ENCODE data around the gene HTR2C. TPM values are rescaled to one million over a fixed set of nuclear protein-coding genes. Genes with fewer than 3 reads are reported as not detected.

The HTR2C gene
- total RNA-seq (not detected), polyA plus RNA-seq (not detected)
- long read RNA-seq, donor 1: 0 reads
- long read RNA-seq, donor 2: 0 reads
- long read RNA-seq, donor 3: 0 reads

DNA sequence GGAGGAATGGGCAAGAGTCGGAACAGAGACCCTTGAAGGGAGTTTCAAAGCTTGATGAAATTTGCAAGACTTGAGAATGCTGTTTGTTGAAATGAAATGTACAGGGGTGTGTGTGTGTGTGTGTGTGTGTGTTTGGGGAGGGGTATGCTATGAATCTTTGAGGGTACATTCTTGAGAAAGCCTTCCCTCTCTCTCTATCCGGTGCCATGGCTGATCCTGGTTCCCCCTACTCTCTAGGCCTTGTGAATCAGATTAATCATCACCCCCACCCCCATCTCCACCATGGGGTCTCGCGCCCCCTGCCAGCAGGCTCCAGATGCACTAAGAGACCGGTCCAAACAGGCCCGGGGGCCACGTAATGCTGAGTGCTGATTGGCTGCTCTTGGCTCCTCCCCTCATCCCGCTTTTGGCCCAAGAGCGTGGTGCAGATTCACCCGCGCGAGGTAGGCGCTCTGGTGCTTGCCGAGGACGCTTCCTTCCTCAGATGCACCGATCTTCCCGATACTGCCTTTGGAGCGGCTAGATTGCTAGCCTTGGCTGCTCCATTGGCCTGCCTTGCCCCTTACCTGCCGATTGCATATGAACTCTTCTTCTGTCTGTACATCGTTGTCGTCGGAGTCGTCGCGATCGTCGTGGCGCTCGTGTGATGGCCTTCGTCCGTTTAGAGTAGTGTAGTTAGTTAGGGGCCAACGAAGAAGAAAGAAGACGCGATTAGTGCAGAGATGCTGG is at the start of gene HTR2C:
TSS of gene HTR2C (plus strand) at position 441 of the 729 bp plus-strand sequence. CDS start 142,851 bp downstream, outside the sequence.
- H3K27me3 ChIP-seq: no peaks in the 10 kb centered on the region
- no peak within 1 kb of the TSS for H3K27ac ChIP-seq
- no peak for TF ChIP-seq CTCF (IDR thresholded peaks at IDR 0.05)
- no peak for TF ChIP-seq POLR2A (IDR thresholded peaks at IDR 0.05)
- no peak for TF ChIP-seq EP300 (IDR thresholded peaks at IDR 0.05)
- intact Hi-C loops (cut with DNase I): no loop called here
- no peaks in the 10 kb centered on the region for H3K9me3 ChIP-seq
- WGBS, 3 donors: 13 to 32% (median 17%) methylated on average over 33 to 34 of the region's 34 CpGs
- H3K4me1 ChIP-seq (ENCODE audit: insufficient read depth): no peaks in the 10 kb centered on the region
- no peaks in the 10 kb centered on the region for H3K36me3 ChIP-seq
- H3K4me3 ChIP-seq: no peak within 1 kb of the TSS
- no peak for DNase-seq

DNA sequence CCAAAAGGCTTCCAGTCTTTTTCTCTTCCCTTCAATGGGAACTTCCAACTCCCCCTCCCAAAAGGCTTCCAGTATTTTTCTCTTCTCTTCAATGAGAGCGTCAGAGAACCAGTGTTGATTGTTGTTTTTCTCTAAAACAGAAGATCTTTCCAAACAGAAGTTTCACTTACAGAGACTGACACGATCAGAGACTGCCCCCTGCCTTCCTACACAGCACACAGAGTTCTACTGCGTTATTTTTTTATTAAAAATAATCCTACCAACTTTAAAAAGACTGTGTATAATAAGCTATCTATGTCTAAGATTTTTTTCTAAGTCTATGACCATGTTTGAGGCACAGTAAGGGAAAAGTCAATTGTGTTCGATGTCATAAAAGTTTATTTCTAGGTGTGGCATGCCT is 3.5 kb upstream of the HTR2C start:
- Histone ChIP-seq H3K4me3 (no peak overlapping the region), H3K27me3 (no peaks in the 10 kb centered on the region), H3K36me3 (no peaks in the 10 kb centered on the region), H3K9me3 (no peaks in the 10 kb centered on the region), H3K27ac (no peak overlapping the region), H3K4me1 (ENCODE audit: insufficient read depth) (no peaks in the 10 kb centered on the region)
- WGBS, 3 donors: 17 to 22% (median 17%) methylated on average over 4 of the region's 4 CpGs
- intact Hi-C loops (cut with DNase I): no loop called here
- DNase-seq: no peak
- no peak for TF ChIP-seq EP300 (IDR thresholded peaks at IDR 0.05)
- no peak for TF ChIP-seq POLR2A (IDR thresholded peaks at IDR 0.05)

DNA sequence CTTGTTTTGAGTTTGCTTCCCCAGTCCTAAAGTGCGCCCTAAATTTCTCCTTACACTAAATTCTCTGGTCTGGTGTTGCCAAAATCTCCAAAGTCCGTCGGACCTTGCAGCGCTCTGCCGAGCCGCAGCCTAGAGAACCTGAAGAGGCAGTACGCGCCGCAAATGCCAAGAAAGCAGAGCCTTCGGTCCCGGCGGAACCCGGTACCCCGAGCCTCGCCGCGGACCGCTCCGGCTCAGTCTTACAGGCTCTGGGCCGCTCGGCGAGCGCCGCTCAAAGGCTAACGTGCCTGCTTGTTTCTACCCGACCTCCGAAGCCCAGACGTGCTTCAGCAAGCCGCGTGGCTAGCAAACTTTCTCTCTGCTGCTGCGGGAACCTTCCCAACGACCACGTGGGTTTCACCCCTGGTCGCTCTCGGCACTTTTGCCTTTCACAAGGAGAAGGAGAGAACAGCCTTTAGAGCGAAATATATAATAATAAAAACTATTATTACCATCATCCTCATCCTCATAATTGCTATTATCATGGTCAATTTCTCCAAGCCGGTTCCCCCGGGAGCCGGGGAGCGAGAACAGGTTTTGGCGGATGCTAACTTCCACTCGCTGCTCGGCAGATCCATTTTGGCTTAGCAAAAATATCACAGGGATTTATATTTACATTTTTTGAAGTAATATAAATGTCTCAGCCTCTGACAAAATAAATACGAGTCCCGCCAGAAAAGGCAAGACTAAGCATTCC is 2.2 kb upstream of the HTR2C start:
- Histone ChIP-seq H3K9me3 (no peaks in the 10 kb centered on the region), H3K27ac (no peak overlapping the region), H3K4me1 (ENCODE audit: insufficient read depth) (no peaks in the 10 kb centered on the region), H3K27me3 (no peaks in the 10 kb centered on the region), H3K4me3 (no peak overlapping the region), H3K36me3 (no peaks in the 10 kb centered on the region)
- intact Hi-C loops (cut with DNase I): no loop called here
- DNase-seq: no peak
- 6 to 14% (median 7%) methylated on average over 45 of the region's 45 CpGs for WGBS, 3 donors
- no peak for TF ChIP-seq EP300 (IDR thresholded peaks at IDR 0.05)
- no peak for TF ChIP-seq CTCF (IDR thresholded peaks at IDR 0.05)
- no peak for TF ChIP-seq POLR2A (IDR thresholded peaks at IDR 0.05)

DNA sequence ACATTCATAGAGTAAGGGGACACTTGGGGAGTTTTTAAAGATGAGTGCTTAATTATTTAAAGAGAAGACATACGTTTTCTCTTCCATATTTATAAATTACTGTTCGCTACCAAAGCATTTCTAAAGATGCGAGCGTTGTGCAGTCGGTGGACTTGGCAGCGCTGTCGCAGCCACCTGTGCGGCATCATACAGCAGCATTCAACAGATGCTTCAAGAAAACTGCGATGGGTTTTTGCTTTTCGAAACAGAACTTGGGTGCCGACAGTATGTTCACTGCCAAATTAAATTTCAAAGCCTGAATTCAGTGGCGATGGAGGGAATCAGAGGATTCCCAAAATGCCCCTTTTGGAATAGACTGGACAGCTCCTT is 1.6 kb upstream of the HTR2C start:
- H3K4me1 ChIP-seq (ENCODE audit: insufficient read depth): no peaks in the 10 kb centered on the region
- H3K9me3 ChIP-seq: no peaks in the 10 kb centered on the region
- intact Hi-C loops (cut with DNase I): no loop called here
- 16 to 24% (median 17%) methylated on average over 12 of the region's 12 CpGs for WGBS, 3 donors
- no peaks in the 10 kb centered on the region for H3K36me3 ChIP-seq
- H3K4me3 ChIP-seq: no peak overlapping the region
- TF ChIP-seq CTCF (IDR thresholded peaks at IDR 0.05) (no peak), EP300 (IDR thresholded peaks at IDR 0.05) (no peak), POLR2A (IDR thresholded peaks at IDR 0.05) (no peak)
- DNase-seq: no peak
- H3K27ac ChIP-seq: no peak overlapping the region
- no peaks in the 10 kb centered on the region for H3K27me3 ChIP-seq

All from ovary (tissue), 10 donors.